Measurements from ENCODE around the gene LILRB3. TPM values are rescaled to one million over a fixed set of nuclear protein-coding genes. Genes with fewer than 3 reads are reported as not detected.

The LILRB3 gene
- total and polyA plus RNA-seq, 2 experiments from 2014 or later = not detected

GRCh38 chr19:54186351-54186750, 36.5 kb downstream of the LILRB3 start:
- H3K4me3 Mint-ChIP-seq = no peak overlapping the region; the same call in 2 of the 3 replicates
- peaks cover 32% of the 10 kb centered on the region for H3K36me3 Mint-ChIP-seq (ENCODE audit: low read depth)
- H3K4me1 Mint-ChIP-seq = peaks cover 12% of the 10 kb centered on the region
- no peak overlapping the region for H3K27ac Mint-ChIP-seq
- no peak overlapping the region for H3K27ac ChIP-seq (ENCODE audit: low read depth)
- H3K4me1 ChIP-seq (ENCODE audit: insufficient read depth) = no peaks in the 10 kb centered on the region; the same call in 1 of the 2 replicates
- H3K9me2 ChIP-seq (ENCODE audit: insufficient read depth) = no peaks in the 10 kb centered on the region
- H3F3A ChIP-seq (replicated peaks; ENCODE audit: low read depth) = peaks cover 1% of the 10 kb centered on the region; the same call in 1 of the 2 replicates
- ATAC-seq = no peak
- no peaks in the 10 kb centered on the region for H3K27me3 ChIP-seq (ENCODE audit: insufficient read depth)
- peaks cover 25% of the 10 kb centered on the region for H3K79me2 ChIP-seq (replicated peaks; ENCODE audit: insufficient read depth)
- no peak for TF ChIP-seq ZNF114 (CRISPR knock-in tag; IDR thresholded peaks at IDR 0.05)
- no peak for TF ChIP-seq CTCF (conservative IDR thresholded peaks at IDR 0.05; ENCODE audit: low read depth in 2 of 2)
- TF ChIP-seq STAT1 (IDR thresholded peaks at IDR 0.05; ENCODE audit: unreplicated experiment) = no peak
- no peak for TF ChIP-seq ETS1 (IDR thresholded peaks at IDR 0.05)
- no peak for TF ChIP-seq CREB1 (CRISPR knock-in tag; IDR thresholded peaks at IDR 0.05; ENCODE audit: low read depth)
- no peak for TF ChIP-seq POLR2AphosphoS5 (IDR thresholded peaks at IDR 0.05; ENCODE audit: low read depth)
- no peak for TF ChIP-seq ZNF462 (CRISPR knock-in tag; IDR thresholded peaks at IDR 0.05)
- TF ChIP-seq JUNB (IDR thresholded peaks at IDR 0.05; ENCODE audit: unreplicated experiment) = no peak
- TF ChIP-seq EZH2 (IDR thresholded peaks at IDR 0.05; ENCODE audit: low read depth, unreplicated experiment) = no peak
- H3K4me3 ChIP-seq = no peak overlapping the region
- no peaks in the 10 kb centered on the region; the same call in 1 of the 2 replicates for H3K36me3 ChIP-seq (ENCODE audit: insufficient read depth)
- no peak overlapping the region for H2AFZ ChIP-seq
- H3K9me3 Mint-ChIP-seq = no peaks in the 10 kb centered on the region; the same call in 2 of the 3 replicates
- DNase-seq (ENCODE audit: low spot score) = no peak
- peaks cover 9% of the 10 kb centered on the region for H4K20me1 ChIP-seq (replicated peaks; ENCODE audit: insufficient read depth)
- H3K27me3 Mint-ChIP-seq (ENCODE audit: insufficient read depth, low read depth, poor library complexity) = peaks cover 17% of the 10 kb centered on the region
- no peak overlapping the region for H3K4me2 ChIP-seq

Data from GM23338 (cell line).